Measurements from ENCODE around the gene MESP1.
A peak's percentile ranks its signal among the peaks of the same experiment; 100 is the strongest.
"Not testable (repeated sequence)": the region's sequence is repeated elsewhere in the genome, so short reads cannot be mapped to it uniquely, and the experiment has no call there.

Gene MESP1

DNA sequence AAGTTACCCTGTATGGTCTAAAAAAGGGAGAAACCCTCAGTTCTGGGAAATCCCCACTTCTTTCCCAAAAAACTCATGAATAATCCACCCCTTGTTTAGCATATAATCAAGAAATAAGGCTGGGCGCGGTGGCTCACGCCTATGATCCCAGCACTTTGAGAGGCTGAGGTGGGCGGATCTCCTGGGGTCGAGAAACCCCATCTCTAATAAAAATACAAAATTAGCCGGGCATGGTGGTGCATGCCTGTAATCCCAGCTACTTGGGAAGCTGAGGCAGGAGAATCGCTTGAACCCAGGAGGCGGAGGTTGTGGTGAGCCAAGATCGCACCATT lies 31.5 kb upstream of the MESP1 start:
- DNase-seq; intact Hi-C loops (cut with DNase I): not testable (repeated sequence)

DNA sequence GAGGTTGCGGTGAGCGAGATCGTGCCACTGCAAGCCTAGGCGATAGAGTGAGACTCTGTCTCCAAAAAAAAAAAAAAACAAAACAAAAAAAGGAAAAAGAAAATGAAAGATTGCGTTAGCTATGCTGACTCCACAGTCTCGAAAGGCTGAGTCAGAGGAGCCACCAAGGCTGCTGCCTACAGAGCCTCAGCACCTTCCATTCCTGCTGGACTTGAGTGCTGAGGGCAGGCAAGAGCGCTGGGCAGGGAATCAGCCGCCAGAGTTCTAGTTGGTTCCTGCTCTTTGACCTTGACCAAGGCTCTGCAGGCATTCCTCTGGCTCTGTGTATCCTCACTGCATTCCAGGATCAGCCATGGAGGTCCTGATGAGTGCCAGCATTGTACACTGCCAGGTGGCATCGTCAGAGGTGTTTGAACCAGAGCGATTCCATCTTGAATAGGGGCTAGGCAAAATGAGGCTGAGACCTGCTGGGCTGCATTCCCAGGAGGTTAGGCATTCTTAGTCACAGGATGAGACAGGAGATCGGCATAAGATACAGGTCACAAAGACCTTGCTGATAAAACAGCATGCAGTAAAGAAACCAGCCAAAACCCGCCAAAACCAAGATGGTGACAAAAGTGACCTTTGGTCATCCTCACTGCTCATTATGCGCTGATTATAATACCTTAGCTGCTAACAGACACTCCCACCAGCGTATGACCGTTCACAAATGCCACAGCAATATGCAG lies 31.0 kb upstream of the MESP1 start:
- no peak for DNase-seq
- intact Hi-C loops (cut with DNase I), result no loop called here

DNA sequence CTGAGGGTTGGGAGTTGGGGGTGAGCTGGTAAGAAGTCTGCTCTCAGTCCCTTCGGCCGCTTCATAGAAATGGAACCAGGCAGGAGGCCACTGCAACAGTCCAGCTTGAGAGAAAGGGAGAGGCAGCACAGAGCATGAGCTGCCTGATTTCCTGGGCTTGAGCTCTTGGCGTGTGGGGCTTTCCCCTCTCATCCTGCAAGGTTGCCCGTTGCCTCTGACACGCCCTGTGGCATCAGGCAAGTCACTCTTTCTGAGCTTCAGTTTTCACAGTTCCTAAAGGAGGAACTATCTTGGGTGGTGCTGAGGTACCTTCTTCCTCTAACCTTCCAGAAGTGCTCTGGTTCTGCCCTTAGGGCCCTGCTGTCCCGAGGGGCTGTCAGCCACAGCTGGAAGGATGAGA lies 30.0 kb upstream of the MESP1 start:
- no peak for DNase-seq
- intact Hi-C loops (cut with DNase I), result no loop called here

DNA sequence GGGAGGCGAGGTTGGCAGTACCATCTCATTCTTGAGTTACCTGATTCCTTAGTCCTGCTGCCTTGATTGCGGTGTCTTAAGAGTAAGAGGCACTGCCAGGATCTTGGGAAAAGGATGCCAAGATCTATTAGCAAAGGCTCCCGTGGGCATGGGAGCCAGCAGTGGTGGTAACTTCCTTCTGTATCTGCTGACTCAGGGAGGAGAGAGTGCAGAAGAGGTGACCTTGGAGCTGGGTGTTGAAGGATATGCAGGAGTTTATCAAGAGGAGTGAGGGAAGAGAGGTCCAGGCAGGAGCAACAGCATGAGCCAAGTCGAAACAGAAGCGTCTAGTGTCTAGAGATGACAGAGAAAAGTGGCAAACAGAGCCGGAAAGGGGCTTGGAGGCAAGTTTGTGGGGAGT lies 29.6 kb upstream of the MESP1 start:
- intact Hi-C loops (cut with DNase I), result no loop called here
- DNase-seq, result no peak

DNA sequence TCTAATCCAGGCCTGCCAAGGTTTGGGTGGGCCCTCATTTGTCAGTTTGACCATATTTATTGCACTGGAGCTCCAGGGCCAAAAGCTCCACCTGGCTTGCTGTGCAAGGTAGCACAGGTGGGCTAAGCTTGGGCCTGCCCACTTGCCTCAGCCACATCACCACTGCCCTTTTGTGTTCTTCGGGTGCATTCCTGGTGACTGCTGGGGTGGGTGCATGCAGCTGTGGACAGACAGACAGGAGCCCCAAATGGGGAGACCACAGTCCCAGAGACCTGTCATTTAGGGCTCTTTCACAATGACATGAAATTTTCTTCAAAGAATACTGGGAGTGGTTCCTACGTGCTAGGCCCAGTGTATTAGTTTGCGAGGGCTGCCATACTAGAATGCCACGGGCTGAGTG lies 27.8 kb upstream of the MESP1 start:
- intact Hi-C loops (cut with DNase I), result no loop called here

DNA sequence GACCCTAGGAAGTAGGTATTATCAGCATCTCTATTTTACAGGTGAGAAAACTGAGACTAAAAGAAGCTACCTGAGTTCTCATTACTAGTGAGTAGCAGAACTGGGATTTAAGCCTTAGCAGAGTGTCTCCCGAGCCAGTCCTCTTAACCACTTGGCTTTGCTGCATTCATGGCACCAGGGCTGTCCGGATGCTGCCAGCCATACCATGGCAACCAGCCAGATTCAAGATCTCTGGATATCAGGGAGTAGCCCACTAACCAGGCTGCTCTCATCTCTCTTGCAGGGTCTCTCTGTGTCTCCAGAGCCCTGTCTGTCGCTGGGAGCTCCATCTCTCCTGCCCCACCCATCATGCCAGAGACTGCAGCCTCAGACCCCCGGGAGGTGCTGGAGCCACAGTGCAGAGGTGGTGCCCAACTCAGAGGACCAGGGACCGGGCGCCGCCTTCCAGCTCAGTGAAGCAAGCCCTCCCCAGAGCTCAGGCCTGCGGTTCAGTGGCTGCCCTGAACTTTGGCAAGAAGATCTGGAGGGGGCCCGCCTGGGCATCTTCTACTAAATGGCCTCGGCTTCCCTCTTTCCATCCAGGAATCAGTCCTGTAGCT lies 26.8 kb upstream of the MESP1 start:
- intact Hi-C loops (cut with DNase I), result no loop called here
- DNase-seq, result peak in 6 of 42 donors; percentile 13 to 52 (median 27)

More for the DNA sequence above, 27.8 kb upstream of the MESP1 start:
- DNase-seq, result no peak

DNA sequence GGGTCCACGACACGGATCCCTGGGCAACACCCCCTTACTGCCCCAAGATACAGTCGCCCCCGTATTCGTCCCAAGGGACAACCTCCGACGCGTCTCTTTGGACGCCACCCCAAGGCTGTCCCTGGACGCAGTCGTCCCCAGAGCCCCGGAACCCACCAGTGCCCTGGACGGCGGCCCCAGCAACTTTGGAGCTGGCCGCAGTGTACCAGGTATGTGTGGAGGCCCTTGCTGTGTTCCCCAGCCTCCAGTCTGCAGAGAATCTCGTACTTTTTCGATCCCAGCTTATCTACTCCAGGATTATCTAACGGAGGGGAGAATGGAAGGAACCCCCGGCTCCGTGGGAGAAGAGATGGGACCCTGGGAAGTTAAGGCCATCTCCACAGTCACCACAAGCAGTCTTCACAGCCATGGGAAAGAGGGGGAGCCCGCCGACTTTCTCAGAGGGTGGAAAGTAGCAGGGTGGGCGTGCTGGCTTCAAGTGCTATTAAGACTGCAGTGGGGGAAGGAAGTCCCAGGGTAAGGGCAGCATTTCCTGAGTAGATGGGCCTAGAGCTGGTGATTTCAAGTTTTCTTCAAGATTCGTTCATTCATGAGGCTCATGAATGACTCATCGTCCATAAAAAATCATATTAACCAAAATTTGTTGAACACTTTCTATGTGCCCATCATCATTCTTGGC lies 26.2 kb upstream of the MESP1 start:
- DNase-seq, result no peak
- intact Hi-C loops (cut with DNase I), result no loop called here

DNA sequence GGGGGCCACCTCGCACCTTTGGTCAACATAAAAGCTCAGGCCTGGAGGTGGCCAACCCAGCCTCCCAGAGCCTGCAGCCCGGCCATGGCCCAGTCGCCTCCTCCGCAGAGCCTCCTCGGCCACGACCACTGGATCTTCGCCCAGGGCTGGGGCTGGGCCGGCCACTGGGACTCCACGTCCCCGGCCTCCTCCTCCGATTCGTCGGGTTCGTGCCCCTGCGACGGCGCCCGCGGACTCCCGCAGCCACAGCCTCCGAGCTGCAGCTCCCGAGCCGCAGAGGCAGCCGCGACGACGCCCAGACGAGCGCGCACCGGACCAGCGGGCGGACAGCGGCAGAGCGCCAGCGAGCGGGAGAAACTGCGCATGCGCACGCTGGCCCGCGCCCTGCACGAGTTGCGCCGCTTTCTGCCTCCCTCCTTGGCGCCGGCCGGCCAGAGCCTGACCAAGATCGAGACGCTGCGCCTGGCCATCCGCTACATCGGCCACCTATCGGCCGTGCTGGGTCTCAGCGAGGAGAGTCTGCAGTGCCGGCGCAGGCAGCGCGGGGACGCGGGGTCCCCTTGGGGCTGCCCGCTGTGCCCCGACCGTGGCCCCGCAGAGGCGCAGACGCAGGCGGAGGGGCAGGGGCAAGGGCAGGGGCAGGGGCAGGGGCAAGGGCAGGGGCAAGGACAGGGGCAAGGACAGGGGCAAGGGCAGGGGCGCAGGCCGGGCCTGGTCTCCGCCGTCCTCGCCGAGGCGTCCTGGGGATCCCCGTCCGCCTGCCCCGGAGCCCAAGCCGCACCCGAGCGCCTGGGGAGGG lies 25.4 kb upstream of the MESP1 start, which contains the start of gene MESP2:
MESP2 (plus strand) TSS at position 59 of the 799 bp plus-strand sequence; CDS start at position 85, 26 bp downstream.
- intact Hi-C loops (cut with DNase I), result no loop called here
- DNase-seq, result peak; percentile 15 to 89 (median 78)

DNA sequence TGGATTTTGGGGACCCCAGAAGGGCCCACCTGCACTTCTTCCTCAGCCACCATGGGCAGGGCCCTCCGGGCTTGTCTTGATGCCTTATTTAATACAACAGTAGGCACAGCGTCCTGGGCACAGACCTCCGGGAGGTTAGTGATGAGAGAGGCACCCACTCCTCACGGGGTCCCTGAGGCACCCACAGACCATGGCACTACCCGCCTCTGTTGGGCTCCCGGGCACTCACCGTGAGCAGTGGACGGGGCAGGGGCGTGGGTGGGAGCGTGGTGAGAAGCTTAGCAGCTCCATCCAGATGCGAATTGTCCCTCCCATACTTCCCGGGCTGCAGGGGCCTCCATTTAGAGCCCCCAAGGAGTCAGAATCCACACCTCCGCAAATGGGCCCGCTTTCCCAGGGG lies 24.8 kb upstream of the MESP1 start:
- no peak for DNase-seq
- intact Hi-C loops (cut with DNase I), result no loop called here

DNA sequence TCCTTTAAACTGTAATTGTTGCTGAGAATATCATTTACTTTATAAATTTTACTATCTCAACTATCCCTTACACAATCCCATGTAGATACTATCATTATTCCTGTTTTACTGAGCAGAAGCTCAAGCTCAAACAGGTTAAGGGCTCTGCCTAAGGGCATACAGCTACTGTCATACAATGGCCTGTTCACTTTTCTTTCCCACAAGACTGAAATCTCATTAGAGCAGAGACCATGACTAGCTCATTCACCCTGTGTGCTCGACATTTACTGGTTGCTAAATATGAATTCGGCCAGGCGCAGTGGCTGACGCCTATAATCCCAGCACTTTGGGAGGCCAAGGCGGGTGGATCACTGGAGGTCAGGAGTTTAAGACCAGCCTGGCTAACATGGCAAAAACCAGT lies 23.4 kb upstream of the MESP1 start:
- intact Hi-C loops (cut with DNase I), result no loop called here
- no peak for DNase-seq

DNA sequence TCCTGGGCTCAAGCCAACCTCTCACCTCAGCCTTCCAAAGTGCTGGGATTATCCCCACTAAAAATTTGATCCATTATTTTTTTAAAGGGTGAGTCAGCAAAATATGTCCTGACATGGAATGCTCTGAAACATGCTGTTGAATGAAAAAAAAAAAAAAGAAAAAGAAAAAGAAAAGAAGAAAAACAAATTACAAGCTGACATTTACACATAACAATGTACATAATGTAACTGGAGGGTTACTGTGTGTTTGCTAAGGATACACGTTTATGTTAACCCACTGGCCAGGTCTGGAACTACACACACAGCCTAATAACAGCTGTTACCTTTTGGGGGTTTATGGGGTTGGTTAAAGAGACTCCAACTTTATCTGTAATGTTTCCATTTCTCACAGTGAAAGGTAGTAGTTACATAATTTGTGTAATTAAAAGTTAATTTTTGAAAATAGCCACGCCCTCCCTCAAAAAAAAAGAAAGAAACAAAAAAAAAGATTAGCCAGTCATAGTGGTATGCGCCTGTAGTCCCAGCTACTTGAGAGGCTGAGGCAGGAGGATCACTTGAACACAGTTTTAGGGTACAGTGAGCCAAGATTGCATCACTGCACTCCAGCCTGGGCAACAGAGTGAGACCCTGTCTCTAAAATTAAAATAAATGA lies 22.0 kb upstream of the MESP1 start:
- intact Hi-C loops (cut with DNase I), result no loop called here
- DNase-seq, result no peak

DNA sequence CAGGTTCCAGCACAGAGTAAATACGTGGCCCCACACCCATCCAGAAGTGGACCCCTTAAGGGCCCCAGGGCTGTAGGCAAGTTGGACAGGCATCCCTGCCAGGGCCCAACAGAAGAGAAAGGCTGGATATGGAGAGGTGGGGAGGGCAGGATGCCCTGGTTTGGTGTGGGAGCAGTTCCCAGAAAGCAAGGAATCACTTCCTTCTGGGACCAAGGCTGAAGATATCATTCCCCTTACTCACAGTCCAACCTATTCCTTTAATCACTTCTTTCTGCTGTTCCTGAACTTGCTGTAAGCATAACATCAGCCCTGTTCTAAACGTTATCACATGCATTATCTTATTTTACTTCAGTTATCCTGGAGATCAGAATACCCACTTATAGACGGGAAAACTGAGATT lies 19.0 kb upstream of the MESP1 start:
- DNase-seq, result no peak
- intact Hi-C loops (cut with DNase I), result no loop called here

DNA sequence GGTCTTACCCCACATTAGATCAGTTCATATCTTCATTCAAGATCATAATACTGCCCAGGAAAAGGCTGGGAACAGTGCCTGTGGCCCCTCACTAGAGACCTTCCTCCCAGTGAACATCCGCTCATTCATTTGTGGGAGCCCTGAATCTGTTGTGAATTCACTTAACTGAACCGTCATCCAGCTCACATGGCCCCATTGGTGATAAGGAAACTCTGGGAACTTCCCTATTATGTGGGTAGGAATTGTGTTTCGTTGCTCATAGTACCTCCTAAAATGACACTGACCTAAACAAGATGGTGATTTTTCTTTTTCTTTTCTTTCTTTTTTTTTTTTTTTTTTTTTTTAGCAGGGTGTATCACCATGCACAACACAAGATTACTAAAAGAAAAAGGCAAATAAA lies 18.3 kb upstream of the MESP1 start:
- DNase-seq, result no peak
- intact Hi-C loops (cut with DNase I), result no loop called here

DNA sequence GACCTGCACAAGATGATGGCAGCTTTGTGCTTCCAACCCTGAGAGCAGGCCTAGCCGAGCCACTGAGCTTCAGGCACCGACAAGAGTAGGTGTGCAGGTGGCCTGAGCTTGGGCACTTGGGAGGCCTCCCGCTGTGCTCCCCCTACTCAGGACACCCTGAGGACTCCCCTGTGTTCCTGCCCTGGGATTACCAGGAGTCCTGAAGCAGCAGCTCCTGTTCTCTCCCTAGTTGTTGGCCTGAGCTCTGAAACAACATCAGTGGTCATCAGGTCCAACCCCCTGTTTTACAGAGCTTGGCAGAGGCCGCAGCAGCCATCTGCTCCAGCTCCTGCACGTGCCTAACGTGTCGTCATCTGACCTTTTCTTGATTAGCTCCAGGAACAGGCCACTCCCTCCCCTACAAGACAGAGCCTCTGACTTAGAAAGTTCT lies 17.0 kb upstream of the MESP1 start:
- no peak for DNase-seq
- intact Hi-C loops (cut with DNase I), result no loop called here

DNA sequence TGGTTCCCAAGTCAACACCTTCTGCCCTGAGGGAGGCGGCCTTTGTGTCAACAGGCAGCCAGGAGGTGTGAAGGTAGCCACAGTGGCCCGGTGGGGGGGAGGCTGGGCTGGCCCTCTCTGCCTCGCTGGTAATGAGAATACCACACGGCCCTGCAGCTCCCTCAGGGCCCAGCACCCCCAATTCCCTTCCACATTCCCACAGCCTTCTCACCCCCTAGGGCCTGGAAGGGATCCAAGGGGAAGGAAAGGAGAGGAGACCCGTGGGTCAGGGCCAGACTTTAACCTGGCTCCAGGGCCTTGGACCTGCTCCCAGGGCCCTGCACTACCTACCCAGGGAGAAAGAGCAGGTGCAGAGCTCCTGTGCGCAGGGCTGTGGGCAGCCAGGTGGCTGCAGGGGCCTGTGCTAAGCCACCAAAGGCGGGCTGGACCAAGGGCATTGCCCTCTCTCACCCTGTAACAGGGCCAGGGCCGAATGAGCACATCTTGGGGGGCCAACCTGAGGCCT lies 16.4 kb upstream of the MESP1 start:
- intact Hi-C loops (cut with DNase I), result no loop called here
- no peak for DNase-seq

DNA sequence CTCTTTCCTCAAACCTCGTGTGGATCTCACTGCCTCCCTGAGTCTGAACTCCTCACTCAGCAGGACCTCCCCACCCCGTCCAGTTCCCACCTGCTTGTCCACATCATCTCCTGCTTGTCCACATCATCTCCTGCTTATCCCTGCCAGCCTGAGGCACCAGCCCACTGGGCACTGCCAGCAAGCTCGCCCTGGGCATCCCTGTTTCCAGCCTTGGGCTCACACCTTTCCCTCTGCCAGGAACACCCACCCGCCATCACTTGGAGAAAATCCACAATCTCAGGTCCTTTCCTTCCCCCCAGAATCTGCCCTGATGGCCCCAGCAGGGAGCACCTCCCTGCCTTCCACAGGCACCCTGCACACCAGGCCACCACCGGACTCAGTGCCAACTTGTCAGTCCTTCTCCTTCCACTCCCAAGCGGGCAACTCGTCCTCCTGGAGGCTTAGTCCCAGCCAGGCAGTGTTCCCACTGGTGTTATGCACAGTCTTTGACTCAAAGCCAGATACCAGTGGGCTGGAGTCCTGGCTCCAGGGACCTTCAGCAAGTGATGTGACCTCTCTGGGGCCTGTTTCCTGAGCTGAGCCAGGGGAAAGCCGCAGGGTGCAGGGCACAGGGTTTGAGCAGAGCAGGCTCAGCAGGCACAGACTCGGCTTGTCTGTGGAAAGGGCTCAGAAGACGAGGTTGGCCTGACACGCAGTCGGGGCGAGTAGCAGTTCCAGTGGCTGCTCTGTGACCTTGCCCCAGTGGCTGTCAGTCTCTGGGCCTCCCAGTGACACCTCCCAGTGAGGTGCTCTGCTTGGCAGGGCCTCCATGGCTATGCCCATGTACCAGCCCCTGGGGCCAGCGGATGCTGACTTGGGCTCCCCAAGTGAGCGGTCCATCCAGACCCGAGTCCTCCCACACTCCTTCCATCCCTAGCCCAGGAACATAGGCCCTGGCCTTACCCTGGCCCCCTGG lies 15.6 kb upstream of the MESP1 start:
- intact Hi-C loops (cut with DNase I), result no loop called here
- DNase-seq, result peak in 1 of 42 donors; percentile 21

DNA sequence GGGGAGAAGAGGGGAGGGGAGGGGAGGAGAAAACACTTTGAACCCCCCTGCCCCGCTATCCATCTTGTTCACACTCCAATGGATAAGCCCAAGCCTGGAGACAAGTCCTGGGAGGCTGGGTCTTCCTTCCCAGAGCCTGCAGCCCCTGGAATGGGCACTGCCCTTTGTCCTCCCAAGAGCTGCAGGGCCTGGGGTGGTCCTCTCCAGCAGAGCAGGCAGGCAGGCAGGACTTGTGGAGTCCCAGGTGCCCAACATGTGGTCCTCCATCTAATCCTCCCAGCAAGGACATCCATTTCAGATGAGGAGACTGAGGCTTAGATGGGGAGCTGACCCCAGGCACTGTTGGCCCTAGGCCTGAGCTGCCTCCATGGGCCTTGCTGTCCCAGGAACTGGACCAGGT lies 14.6 kb upstream of the MESP1 start:
- no peak for DNase-seq
- intact Hi-C loops (cut with DNase I), result no loop called here

DNA sequence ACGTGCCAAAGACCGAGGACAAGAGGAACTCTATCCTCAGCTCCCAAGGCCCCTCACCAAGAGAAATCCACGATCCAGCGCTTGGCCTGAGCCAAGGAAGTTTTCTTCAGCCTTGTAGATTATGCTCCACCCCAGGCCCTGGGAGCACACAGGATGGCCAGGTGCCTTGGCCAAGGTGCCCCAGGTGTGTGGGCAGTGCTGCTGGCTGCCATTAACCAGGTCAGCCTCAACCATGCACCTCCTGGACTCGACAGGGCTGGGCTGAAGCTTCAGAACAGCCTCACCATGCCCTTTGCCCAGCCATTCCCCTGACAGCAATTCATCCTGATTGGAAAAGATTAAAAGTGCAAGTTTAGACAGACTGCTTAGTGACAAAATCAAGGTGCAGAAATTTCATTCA lies 10.9 kb upstream of the MESP1 start:
- intact Hi-C loops (cut with DNase I), result loop anchor here (5.0 kb wide), 1 partner anchor 115 kb away; no protein-coding TSS in a partner anchor
- DNase-seq, result no peak
